Neural cell (in vitro differentiated cells): ENCODE data around the gene DNAJB8. TPM values are rescaled to one million over a fixed set of nuclear protein-coding genes. Genes with fewer than 3 reads are reported as not detected.

ENCODE experiments used
- H2AFZ ChIP-seq: fragments of 200-600, 300-800 bp; sonication (generic), shearing (Covaris generic); 2 replicates; pipeline ENCODE4 v1.6.0; 2014; ENCODE audit warnings: low read depth, mild to moderate bottlenecking, antibody characterized with exemption, low read length, moderate library complexity
- H3F3A ChIP-seq: fragments of 200-600 bp; shearing (Covaris generic); 2 replicates; pipeline ENCODE4 v1.6.1; 2016; ENCODE audit warnings: mild to moderate bottlenecking, moderate library complexity, mixed read lengths, antibody characterized with exemption, low read length; ENCODE audit not compliant: insufficient read depth, poor library complexity, severe bottlenecking
- H3K27ac ChIP-seq: fragments of 200-600, 300-800 bp; sonication (generic), shearing (Covaris generic); 2 replicates; pipeline ENCODE4 v1.5.1; 2014; ENCODE audit warnings: mild to moderate bottlenecking, low read length, moderate library complexity
- H3K27me3 ChIP-seq: fragments of 300-800, 200-600 bp; sonication (generic), shearing (Covaris generic); 2 replicates; pipeline ENCODE4 v1.6.0; 2014; ENCODE audit warnings: mild to moderate bottlenecking, low read depth, low read length, moderate library complexity; ENCODE audit not compliant: insufficient read depth
- H3K36me3 ChIP-seq: fragments of 300-800, 200-600 bp; sonication (generic), shearing (Covaris generic); 2 replicates; pipeline ENCODE4 v1.5.1; 2014; ENCODE audit warnings: mild to moderate bottlenecking, antibody characterized with exemption, low read length, moderate library complexity; ENCODE audit not compliant: insufficient read depth
- H3K4me2 ChIP-seq: fragments of 300-800, 200-600 bp; sonication (generic), shearing (Covaris generic); 2 replicates; pipeline ENCODE4 v1.6.0; 2014; ENCODE audit warnings: mild to moderate bottlenecking, low read length
- H3K4me3 ChIP-seq: fragments of 300-800, 200-600 bp; sonication (generic), shearing (Covaris generic); 2 replicates; pipeline ENCODE4 v1.5.1; 2014; ENCODE audit warnings: mild to moderate bottlenecking, low read length, moderate library complexity
- H3K79me2 ChIP-seq: fragments of 200-600 bp; shearing (Covaris generic); replicated peaks from 2 replicates; pipeline ENCODE4 v1.6.0; 2014; ENCODE audit warnings: mild to moderate bottlenecking, low read length, moderate library complexity; ENCODE audit not compliant: insufficient read depth
- H3K9ac ChIP-seq: fragments of 300-800, 200-600 bp; sonication (generic), shearing (Covaris generic); 2 replicates; pipeline ENCODE4 v1.6.1; 2016; ENCODE audit warnings: mild to moderate bottlenecking, low read length, mixed read lengths
- H3K9me2 ChIP-seq: fragments of 200-600 bp; shearing (Covaris generic); 2 replicates; pipeline ENCODE4 v1.6.1; 2016; ENCODE audit warnings: mild to moderate bottlenecking, low read length, mixed read lengths; ENCODE audit not compliant: insufficient read depth
- H3K9me3 ChIP-seq: fragments of 200-600, 300-800 bp; sonication (generic), shearing (Covaris generic); 2 replicates; pipeline ENCODE4 v1.6.1; 2016; ENCODE audit warnings: mild to moderate bottlenecking, mixed run types, low read length, moderate library complexity, mixed read lengths
- H4K20me1 ChIP-seq: fragments of 200-600 bp; shearing (Covaris generic); 2 replicates; pipeline ENCODE4 v1.6.1; 2016; ENCODE audit warnings: mild to moderate bottlenecking, mixed run types; ENCODE audit not compliant: insufficient read depth
- EP300 ChIP-seq: fragments of 450-650 bp; conservative IDR thresholded peaks from 2 replicates; pipeline ENCODE4 v1.6.1; 2014; ENCODE audit warnings: antibody characterized with exemption, mild to moderate bottlenecking, moderate library complexity; ENCODE audit not compliant: poor library complexity, severe bottlenecking
- EZH2 ChIP-seq: fragments of 200-600, 300-800 bp; shearing (Covaris generic), sonication (generic); IDR thresholded peaks from 2 replicates; pipeline ENCODE4 v1.6.1; 2014; ENCODE audit warnings: antibody characterized with exemption, low read length, borderline replicate concordance, mild to moderate bottlenecking; ENCODE audit not compliant: insufficient read depth, poor library complexity, severe bottlenecking
- MXI1 ChIP-seq: fragments of 450-650 bp; conservative IDR thresholded peaks from 2 replicates; pipeline ENCODE4 v1.6.1; 2014; ENCODE audit warnings: antibody characterized with exemption, mild to moderate bottlenecking; ENCODE audit not compliant: poor library complexity, severe bottlenecking
- POLR2AphosphoS5 ChIP-seq: IDR thresholded peaks from 2 replicates; pipeline ENCODE4 v1.6.1; 2012
- RAD21 ChIP-seq: fragments of 450-650 bp; conservative IDR thresholded peaks from 2 replicates; pipeline ENCODE4 v1.6.1; 2014; ENCODE audit warnings: antibody characterized with exemption, mild to moderate bottlenecking, moderate library complexity
- SMC3 ChIP-seq: fragments of 450-650 bp; conservative IDR thresholded peaks from 2 replicates; pipeline ENCODE4 v1.6.1; 2014; ENCODE audit warnings: antibody characterized with exemption, mild to moderate bottlenecking, moderate library complexity; ENCODE audit not compliant: poor library complexity
- TAF1 ChIP-seq: IDR thresholded peaks from 2 replicates; pipeline ENCODE4 v1.6.1; 2012; ENCODE audit warnings: low read depth
- polyA plus RNA-seq: library from polyadenylated mRNA; depleted of rRNA; stranded (reverse); fragments of >200 nt; gene quantifications from 2 replicates; pipeline ENCODE4 v1.2.3, GENCODE V29; 2014
- TF ChIP-seq, protein P1 (sequence below): fragments of 450-650 bp; IDR thresholded peaks from 2 replicates; pipeline ENCODE4 v1.5.1; 2014; ENCODE audit warnings: antibody characterized with exemption, mild to moderate bottlenecking, moderate library complexity; ENCODE audit not compliant: poor library complexity, severe bottlenecking
- TF ChIP-seq, protein P2 (sequence below): IDR thresholded peaks from 2 replicates; pipeline ENCODE4 v1.6.1; 2012; ENCODE audit warnings: borderline replicate concordance

Gene DNAJB8
- polyA plus RNA-seq, 1 donor from 2014 or later = not detected

DNA sequence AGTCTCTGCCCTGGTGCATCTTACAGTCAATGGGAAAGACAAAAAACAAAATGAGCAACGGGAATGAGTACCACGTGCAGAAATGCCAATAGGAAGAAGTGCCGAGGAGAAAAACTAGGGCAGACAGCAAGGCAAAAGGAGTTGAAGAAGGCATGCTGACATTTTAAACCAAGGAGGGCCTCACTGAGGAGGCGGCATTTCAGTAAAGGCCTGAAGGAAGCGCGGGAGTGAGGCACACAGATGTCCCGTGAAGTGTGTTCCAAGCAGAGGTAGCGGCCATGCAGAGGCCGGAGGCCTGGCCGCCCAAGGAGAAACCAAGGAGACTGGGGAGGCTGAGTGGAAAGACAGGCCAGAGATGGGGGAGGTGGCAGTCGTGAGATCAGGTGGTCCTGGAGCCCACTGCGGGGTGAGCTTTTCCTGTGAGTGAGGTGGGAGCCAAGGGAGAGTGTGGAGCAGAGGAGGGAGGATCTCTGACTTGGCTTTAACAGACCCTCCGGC lies 34.8 kb downstream of the DNAJB8 start:
- H3K9me3 ChIP-seq = no peaks in the 10 kb centered on the region
- TF ChIP-seq, protein P1, sequence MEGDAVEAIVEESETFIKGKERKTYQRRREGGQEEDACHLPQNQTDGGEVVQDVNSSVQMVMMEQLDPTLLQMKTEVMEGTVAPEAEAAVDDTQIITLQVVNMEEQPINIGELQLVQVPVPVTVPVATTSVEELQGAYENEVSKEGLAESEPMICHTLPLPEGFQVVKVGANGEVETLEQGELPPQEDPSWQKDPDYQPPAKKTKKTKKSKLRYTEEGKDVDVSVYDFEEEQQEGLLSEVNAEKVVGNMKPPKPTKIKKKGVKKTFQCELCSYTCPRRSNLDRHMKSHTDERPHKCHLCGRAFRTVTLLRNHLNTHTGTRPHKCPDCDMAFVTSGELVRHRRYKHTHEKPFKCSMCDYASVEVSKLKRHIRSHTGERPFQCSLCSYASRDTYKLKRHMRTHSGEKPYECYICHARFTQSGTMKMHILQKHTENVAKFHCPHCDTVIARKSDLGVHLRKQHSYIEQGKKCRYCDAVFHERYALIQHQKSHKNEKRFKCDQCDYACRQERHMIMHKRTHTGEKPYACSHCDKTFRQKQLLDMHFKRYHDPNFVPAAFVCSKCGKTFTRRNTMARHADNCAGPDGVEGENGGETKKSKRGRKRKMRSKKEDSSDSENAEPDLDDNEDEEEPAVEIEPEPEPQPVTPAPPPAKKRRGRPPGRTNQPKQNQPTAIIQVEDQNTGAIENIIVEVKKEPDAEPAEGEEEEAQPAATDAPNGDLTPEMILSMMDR = no peak
- TF ChIP-seq EZH2 (no peak), TAF1 (no peak), POLR2AphosphoS5 (no peak), EP300 (no peak), SMC3 (no peak), RAD21 (no peak), MXI1 (no peak)
- TF ChIP-seq, protein P2, sequence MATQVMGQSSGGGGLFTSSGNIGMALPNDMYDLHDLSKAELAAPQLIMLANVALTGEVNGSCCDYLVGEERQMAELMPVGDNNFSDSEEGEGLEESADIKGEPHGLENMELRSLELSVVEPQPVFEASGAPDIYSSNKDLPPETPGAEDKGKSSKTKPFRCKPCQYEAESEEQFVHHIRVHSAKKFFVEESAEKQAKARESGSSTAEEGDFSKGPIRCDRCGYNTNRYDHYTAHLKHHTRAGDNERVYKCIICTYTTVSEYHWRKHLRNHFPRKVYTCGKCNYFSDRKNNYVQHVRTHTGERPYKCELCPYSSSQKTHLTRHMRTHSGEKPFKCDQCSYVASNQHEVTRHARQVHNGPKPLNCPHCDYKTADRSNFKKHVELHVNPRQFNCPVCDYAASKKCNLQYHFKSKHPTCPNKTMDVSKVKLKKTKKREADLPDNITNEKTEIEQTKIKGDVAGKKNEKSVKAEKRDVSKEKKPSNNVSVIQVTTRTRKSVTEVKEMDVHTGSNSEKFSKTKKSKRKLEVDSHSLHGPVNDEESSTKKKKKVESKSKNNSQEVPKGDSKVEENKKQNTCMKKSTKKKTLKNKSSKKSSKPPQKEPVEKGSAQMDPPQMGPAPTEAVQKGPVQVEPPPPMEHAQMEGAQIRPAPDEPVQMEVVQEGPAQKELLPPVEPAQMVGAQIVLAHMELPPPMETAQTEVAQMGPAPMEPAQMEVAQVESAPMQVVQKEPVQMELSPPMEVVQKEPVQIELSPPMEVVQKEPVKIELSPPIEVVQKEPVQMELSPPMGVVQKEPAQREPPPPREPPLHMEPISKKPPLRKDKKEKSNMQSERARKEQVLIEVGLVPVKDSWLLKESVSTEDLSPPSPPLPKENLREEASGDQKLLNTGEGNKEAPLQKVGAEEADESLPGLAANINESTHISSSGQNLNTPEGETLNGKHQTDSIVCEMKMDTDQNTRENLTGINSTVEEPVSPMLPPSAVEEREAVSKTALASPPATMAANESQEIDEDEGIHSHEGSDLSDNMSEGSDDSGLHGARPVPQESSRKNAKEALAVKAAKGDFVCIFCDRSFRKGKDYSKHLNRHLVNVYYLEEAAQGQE = no peak
- H3K4me3 ChIP-seq = no peak overlapping the region
- H3K4me2 ChIP-seq = no peak overlapping the region
- H3K9me2 ChIP-seq = no peaks in the 10 kb centered on the region
- H3K27me3 ChIP-seq = peaks cover 15% of the 10 kb centered on the region
- H3K9ac ChIP-seq = no peak overlapping the region
- no peak overlapping the region for H3K27ac ChIP-seq
- no peaks in the 10 kb centered on the region for H3K36me3 ChIP-seq
- no peaks in the 10 kb centered on the region for H3K79me2 ChIP-seq
- H3F3A ChIP-seq = no peaks in the 10 kb centered on the region
- no peaks in the 10 kb centered on the region for H4K20me1 ChIP-seq
- H2AFZ ChIP-seq = no peak overlapping the region

DNA sequence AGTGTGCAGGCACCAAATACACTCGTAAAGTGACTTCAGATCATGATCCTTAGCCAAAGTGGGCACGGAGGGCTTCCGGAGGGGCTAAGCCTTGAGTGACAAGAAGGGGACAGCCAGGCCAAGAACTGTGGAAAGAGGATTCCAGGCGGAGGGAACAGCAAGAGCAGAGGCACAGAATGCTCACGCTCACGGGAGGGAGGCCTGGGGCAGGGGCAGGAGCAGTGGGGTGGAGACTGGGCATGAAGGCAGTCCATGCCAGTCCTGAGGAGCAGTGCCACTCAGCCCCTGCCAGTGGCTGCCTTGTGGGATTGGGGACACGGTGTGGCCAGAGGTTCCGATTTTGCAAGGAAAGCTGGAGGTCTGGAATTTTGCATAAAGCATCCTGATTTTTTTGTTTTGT lies 36.0 kb downstream of the DNAJB8 start:
- H3K9me2 ChIP-seq = no peaks in the 10 kb centered on the region
- H4K20me1 ChIP-seq = no peaks in the 10 kb centered on the region
- H3K27me3 ChIP-seq = peaks cover 23% of the 10 kb centered on the region
- H2AFZ ChIP-seq = no peak overlapping the region
- H3K4me3 ChIP-seq = no peak overlapping the region
- H3K79me2 ChIP-seq = no peaks in the 10 kb centered on the region
- no peaks in the 10 kb centered on the region for H3K36me3 ChIP-seq
- no peak overlapping the region for H3K27ac ChIP-seq
- H3K9ac ChIP-seq = no peak overlapping the region
- H3K9me3 ChIP-seq = no peaks in the 10 kb centered on the region
- TF ChIP-seq, protein P1 = no peak
- TF ChIP-seq SMC3 = no peak
- TF ChIP-seq, protein P2 = no peak
- no peak for TF ChIP-seq TAF1
- TF ChIP-seq POLR2AphosphoS5 = no peak
- no peak for TF ChIP-seq RAD21
- TF ChIP-seq MXI1 = no peak
- TF ChIP-seq EP300 = no peak
- TF ChIP-seq EZH2 = no peak
- no peak overlapping the region for H3K4me2 ChIP-seq
- no peaks in the 10 kb centered on the region for H3F3A ChIP-seq
